ENCODE measurements around the gene TTLL5.

DNA sequence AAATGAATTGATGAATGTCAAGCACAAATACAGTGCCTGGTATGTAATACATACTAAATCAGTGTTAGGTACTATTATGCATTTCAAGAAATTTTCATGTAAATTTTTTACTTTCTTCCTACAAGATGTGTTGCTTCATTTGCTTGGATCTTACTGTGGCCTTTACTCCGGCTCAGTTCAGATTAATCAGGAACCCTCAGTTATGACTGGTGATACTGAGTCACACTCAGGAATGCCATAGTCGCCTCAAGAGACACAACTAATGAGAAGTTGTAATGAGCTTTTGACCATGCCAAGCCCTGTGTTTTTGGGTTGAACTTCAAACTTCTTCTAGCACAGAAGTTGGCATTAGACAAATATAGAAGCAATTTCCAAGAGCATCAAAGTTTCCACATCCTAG is 224.8 kb downstream of the TTLL5 start:
- TF ChIP-seq HDAC2 (CRISPR knock-in tag; IDR thresholded peaks at IDR 0.05): no peak
- TF ChIP-seq, protein P1, sequence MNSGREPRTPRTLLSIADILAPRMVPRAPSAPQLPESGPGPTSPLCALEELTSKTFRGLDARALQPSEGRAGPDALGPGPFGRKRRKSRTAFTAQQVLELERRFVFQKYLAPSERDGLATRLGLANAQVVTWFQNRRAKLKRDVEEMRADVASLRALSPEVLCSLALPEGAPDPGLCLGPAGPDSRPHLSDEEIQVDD (CRISPR knock-in tag; IDR thresholded peaks at IDR 0.05; ENCODE audit: borderline replicate concordance): no peak
- no peak for TF ChIP-seq CSRNP1 (CRISPR knock-in tag; IDR thresholded peaks at IDR 0.05)
- TF ChIP-seq ATF1 (CRISPR knock-in tag; IDR thresholded peaks at IDR 0.05): no peak
- no peak for TF ChIP-seq ZNF670 (CRISPR knock-in tag; IDR thresholded peaks at IDR 0.05; ENCODE audit: borderline replicate concordance)
- no peak for TF ChIP-seq ZSCAN31 (CRISPR knock-in tag; IDR thresholded peaks at IDR 0.05; ENCODE audit: low read depth)
- TF ChIP-seq ATF3 (CRISPR knock-in tag; IDR thresholded peaks at IDR 0.05): no peak
